SK-N-MC (cell line): Measurements from ENCODE around the gene WDR90.

Source experiments
- DNase-seq: peaks from one replicate; pipeline ENCODE4 v3.0.0-alpha.2; 2011; ENCODE audit warnings: low read depth, low spot score
- H3K27ac ChIP-seq: fragments of 200-600 bp; sonication (generic); 2 replicates; pipeline ENCODE4 v1.5.1; 2016; ENCODE audit warnings: mixed run types
- H3K36me3 ChIP-seq: fragments of 200-600 bp; sonication (generic); 2 replicates; pipeline ENCODE4 v1.6.1; 2017; ENCODE audit warnings: antibody characterized with exemption, low read length, mixed read lengths; ENCODE audit not compliant: insufficient read depth
- H3K4me3 ChIP-seq: fragments of 200-600 bp; sonication (generic); 2 replicates; pipeline ENCODE4 v1.5.1; 2016
- H3K9ac ChIP-seq: fragments of 200-600 bp; sonication (generic); 2 replicates; pipeline ENCODE4 v1.8.0; 2017; ENCODE audit warnings: mixed run types, mixed read lengths; ENCODE audit not compliant: insufficient read length
- H3K9me3 ChIP-seq: fragments of 200-600 bp; sonication (generic); 2 replicates; pipeline ENCODE4 v1.6.1; 2017; ENCODE audit warnings: low read depth, mild to moderate bottlenecking, antibody characterized with exemption, low read length, moderate library complexity, mixed read lengths
- EZH2 ChIP-seq: fragments of 200-600 bp; sonication (generic); IDR thresholded peaks from one replicate; pipeline ENCODE4 v1.6.1; 2017; ENCODE audit warnings: antibody characterized with exemption
- FOXP2 ChIP-seq: optimal IDR thresholded peaks from 2 replicates; pipeline ENCODE3; 2011; ENCODE audit warnings: mild to moderate bottlenecking, moderate library complexity; ENCODE audit not compliant: insufficient read depth; ENCODE audit errors: extremely low read length, control extremely low read depth
- POLR2AphosphoS5 ChIP-seq: IDR thresholded peaks from 2 replicates; pipeline ENCODE4 v1.6.1; 2012; ENCODE audit warnings: mild to moderate bottlenecking, low read depth, low read length, borderline replicate concordance

WDR90 gene

DNA sequence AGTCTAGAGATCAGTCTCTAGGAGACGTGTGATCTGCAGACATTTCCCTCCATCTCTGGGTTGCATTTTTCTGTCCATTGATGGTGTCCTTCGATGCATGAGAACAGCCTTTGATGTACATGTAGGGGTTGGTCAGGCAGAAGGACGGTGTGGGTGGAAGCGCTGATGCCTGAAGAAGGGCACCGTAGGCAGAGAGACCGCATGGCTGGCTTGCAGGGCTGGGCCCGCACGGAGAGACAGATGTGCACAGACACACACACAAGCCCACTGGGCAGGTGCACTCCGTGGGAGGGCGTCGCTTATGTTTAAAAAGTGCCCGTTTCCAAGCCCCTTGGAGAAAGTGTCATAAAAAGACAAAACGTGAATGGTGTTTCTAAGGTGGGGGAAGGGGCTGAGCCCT lies 34.0 kb upstream of the WDR90 start:
- no peak overlapping the region for H3K27ac ChIP-seq
- no peak overlapping the region for H3K4me3 ChIP-seq
- no peaks in the 10 kb centered on the region for H3K9me3 ChIP-seq
- H3K9ac ChIP-seq, result no peak overlapping the region
- TF ChIP-seq FOXP2 (no peak), POLR2AphosphoS5 (no peak), EZH2 (no peak)
- H3K36me3 ChIP-seq, result no peaks in the 10 kb centered on the region
- no peak for DNase-seq

GRCh38 chr16:616733-617586 lies 32.2 kb upstream of the WDR90 start:
- H3K9me3 ChIP-seq, result no peaks in the 10 kb centered on the region
- no peak for DNase-seq
- H3K36me3 ChIP-seq, result no peaks in the 10 kb centered on the region
- H3K9ac ChIP-seq, result no peak overlapping the region
- no peak overlapping the region for H3K4me3 ChIP-seq
- no peak overlapping the region for H3K27ac ChIP-seq
- TF ChIP-seq EZH2 (no peak), POLR2AphosphoS5 (no peak), FOXP2 (no peak)

DNA sequence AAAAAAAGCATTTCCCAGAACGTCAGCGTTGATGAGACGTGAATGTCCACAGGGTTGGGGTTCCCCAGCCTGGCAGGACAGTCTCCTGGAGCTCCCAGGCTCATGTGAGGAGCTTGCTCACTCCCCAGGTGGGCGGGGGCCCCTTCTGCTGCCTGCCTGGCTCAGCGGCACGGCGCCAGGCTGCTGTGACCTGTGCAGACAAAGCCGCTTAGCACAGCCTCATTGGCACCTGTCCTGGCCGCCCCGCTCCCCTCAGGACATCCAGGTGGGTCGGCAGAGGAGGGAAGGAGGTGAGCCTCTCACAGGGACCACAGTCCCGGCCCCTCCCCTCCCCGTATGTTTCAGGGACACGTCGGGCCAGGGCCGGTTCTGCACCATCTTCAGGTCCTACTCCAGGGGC lies 31.3 kb upstream of the WDR90 start:
- no peak overlapping the region for H3K4me3 ChIP-seq
- no peak for TF ChIP-seq EZH2
- TF ChIP-seq FOXP2, result no peak
- no peak for TF ChIP-seq POLR2AphosphoS5
- H3K9ac ChIP-seq, result no peak overlapping the region
- H3K27ac ChIP-seq, result no peak overlapping the region
- H3K9me3 ChIP-seq, result no peaks in the 10 kb centered on the region
- no peaks in the 10 kb centered on the region for H3K36me3 ChIP-seq
- DNase-seq, result no peak

DNA sequence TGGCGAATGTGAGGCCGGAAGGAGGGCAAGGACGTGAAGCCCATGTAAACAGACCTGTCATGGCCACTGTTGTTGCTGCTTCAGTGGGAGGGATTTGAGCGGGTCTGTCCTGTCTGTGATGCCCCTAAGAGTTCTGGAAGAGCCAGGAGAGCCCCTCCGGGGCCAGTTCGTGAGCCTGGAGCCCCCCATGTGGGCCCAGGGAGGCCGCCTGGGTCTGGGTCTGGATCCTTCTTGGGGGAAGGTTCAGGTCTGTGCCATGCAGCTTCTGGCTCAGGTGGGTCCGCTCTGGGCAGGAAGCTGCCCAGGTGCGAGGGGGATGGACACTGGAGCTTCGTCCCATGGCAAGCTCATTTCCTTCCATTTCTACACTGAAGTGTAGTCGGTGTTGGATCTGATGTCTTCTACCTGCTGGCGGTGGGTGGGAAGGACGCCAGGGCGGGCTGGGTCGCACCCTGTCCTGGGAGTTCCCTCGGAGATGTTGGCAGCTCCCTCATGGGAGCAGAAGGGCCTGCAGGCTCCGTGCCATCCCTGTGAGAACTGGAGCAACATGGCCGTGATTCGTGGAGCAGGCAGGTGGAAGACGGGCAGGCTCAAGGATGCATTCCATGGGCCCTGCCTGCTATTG lies 29.6 kb upstream of the WDR90 start:
- H3K27ac ChIP-seq, result no peak overlapping the region
- TF ChIP-seq POLR2AphosphoS5, result no peak
- TF ChIP-seq EZH2, result no peak
- TF ChIP-seq FOXP2, result no peak
- H3K9me3 ChIP-seq, result no peaks in the 10 kb centered on the region
- DNase-seq, result no peak
- H3K9ac ChIP-seq, result no peak overlapping the region
- H3K4me3 ChIP-seq, result no peak overlapping the region
- no peaks in the 10 kb centered on the region for H3K36me3 ChIP-seq

- Histone ChIP-seq H3K27ac (no peak overlapping the region), H3K4me3 (no peak overlapping the region), H3K36me3 (no peaks in the 10 kb centered on the region), H3K9ac (no peak overlapping the region), H3K9me3 (no peaks in the 10 kb centered on the region)
- TF ChIP-seq FOXP2 (no peak), EZH2 (no peak)
- DNase-seq, result no peak
These were observed 28.3 kb upstream of the WDR90 start for GRCh38 chr16:620700-621525.

DNA sequence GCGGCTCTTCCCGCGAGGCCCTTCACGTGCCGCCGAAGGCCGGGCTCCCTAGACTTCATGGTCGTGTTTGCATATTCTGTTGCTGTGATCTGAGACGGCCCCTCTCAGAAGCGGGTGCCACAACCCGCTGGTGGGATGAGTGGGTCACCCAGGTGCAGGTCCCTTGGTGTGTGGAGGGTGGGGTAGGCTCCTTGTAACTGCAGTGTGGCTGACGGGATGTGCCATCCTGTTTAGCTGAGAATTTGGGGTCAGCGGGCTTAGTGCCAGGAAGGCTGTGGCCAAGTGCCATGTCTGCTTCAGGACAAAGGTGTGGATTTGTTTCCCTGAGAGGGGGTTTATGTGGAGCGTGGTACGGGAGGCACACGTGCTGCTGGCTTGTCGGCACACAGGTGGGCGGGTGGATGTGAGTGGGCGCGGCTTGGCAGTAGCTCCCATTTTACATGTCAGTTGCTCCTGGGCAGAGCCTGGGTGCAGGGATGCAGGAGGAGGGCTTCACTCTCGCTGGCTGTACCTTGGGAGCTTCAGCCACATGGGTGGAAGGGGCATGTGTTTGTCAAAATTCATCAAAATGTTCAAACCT lies 27.5 kb upstream of the WDR90 start:
- Histone ChIP-seq H3K9ac (no peak overlapping the region), H3K36me3 (no peaks in the 10 kb centered on the region)
- DNase-seq, result no peak

GRCh38 chr16:622920-623280 lies 26.3 kb upstream of the WDR90 start:
- no peak for DNase-seq
- H3K9ac ChIP-seq, result no peak overlapping the region
- TF ChIP-seq POLR2AphosphoS5 (no peak), EZH2 (no peak), FOXP2 (no peak)
- no peak overlapping the region for H3K4me3 ChIP-seq
- H3K27ac ChIP-seq, result no peak overlapping the region
- H3K36me3 ChIP-seq, result no peaks in the 10 kb centered on the region
- H3K9me3 ChIP-seq, result no peaks in the 10 kb centered on the region

More for the DNA sequence above, 27.5 kb upstream of the WDR90 start:
- no peak overlapping the region for H3K4me3 ChIP-seq
- no peak for TF ChIP-seq EZH2
- TF ChIP-seq FOXP2, result no peak
- no peak for TF ChIP-seq POLR2AphosphoS5
- no peaks in the 10 kb centered on the region for H3K9me3 ChIP-seq
- H3K27ac ChIP-seq, result no peak overlapping the region
